Spleen (tissue), 7 donors: ENCODE measurements around the gene CCDC92.
"Not testable (repeated sequence)": the region's sequence is repeated elsewhere in the genome, so short reads cannot be mapped to it uniquely, and the experiment has no call there.

Experiments used
- POLR2A ChIP-seq, 3 donors: fragments of 450-650 bp; IDR thresholded peaks; one replicate each; pipeline ENCODE4 v1.5.1; 2017; ENCODE audit warnings: antibody characterized with exemption in 3 of 3, mild to moderate bottlenecking in 1 of 3
- POLR2AphosphoS5 ChIP-seq, 3 donors: sonication (generic); formaldehyde crosslinking; IDR thresholded peaks; one replicate each; pipeline ENCODE4 v1.5.1; 2017; ENCODE audit warnings: antibody characterized with exemption in 3 of 3
- TF ChIP-seq, protein P1 (sequence below), 11 experiments: fragments of 200-600 bp in 7 of 11; fragments of 450-650 bp in 4 of 11; sonication (generic) in 4 of 11; IDR thresholded peaks in 8 of 11; conservative IDR thresholded peaks in 3 of 11; 1 replicate in 7 of 11; 2 replicates in 4 of 11; pipeline versions ENCODE4 v1.4.0 to v1.8.0; 2016 to 2021; ENCODE audit warnings: antibody characterized with exemption in 11 of 11, inconsistent platforms in 4 of 11, mild to moderate bottlenecking in 1 of 11
- donor health status: DM: no; HTN: no; CAD: no; lungs with moderate emphysema.
- donor health status: DM: no; HTN: no; CAD: no.
- donor health status: DM: no; HTN: no; CAD: no.

DNA sequence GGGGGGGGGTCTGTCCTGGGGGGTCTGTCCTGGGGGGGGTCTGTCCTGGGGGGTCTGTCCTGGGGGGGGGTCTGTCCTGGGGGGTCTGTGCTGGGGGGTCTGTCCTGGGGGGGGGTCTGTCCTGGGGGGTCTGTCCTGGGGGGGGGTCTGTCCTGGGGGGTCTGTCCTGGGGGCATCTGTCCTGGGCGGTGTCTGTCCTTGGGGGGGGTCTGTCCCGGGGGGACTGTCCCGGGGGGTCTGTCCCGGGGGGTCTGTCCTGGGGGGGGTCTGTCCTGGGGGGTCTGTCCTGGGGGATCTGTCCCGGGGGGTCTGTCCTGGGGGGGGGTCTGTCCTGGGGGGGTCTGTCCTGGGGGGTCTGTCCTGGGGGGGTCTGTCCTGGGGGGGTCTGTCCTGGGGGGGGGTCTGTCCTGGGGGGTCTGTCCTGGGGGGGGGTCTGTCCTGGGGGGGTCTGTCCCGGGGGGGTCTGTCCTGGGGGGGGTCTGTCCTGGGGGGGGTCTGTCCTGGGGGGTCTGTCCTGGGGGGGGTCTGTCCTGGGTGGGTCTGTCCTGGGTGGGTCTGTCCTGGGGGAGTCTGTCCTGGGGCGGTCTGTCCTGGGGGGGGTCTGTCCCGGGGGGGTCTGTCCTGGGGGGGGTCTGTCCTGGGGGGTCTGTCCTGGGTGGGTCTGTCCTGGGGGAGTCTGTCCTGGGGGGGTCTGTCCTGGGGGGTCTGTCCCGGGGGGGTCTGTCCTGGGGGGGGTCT lies 60.8 kb downstream of the CCDC92 start:
- TF ChIP-seq, protein P1, sequence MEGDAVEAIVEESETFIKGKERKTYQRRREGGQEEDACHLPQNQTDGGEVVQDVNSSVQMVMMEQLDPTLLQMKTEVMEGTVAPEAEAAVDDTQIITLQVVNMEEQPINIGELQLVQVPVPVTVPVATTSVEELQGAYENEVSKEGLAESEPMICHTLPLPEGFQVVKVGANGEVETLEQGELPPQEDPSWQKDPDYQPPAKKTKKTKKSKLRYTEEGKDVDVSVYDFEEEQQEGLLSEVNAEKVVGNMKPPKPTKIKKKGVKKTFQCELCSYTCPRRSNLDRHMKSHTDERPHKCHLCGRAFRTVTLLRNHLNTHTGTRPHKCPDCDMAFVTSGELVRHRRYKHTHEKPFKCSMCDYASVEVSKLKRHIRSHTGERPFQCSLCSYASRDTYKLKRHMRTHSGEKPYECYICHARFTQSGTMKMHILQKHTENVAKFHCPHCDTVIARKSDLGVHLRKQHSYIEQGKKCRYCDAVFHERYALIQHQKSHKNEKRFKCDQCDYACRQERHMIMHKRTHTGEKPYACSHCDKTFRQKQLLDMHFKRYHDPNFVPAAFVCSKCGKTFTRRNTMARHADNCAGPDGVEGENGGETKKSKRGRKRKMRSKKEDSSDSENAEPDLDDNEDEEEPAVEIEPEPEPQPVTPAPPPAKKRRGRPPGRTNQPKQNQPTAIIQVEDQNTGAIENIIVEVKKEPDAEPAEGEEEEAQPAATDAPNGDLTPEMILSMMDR (IDR thresholded peaks at IDR 0.05 in 8 of 11, conservative IDR thresholded peaks at IDR 0.05 in 3 of 11) = not testable (repeated sequence)
- not testable (repeated sequence) for TF ChIP-seq POLR2AphosphoS5, POLR2A (IDR thresholded peaks at IDR 0.05)
